Brain microvascular endothelial cell (primary cell): Measurements from ENCODE around the gene DNAJC17.

ENCODE experiments used
- DNase-seq: peaks from one replicate; pipeline ENCODE4 v3.0.0-alpha.2; 2020
- H3K27ac ChIP-seq: fragments of 250-450 bp; sonication (Bioruptor Pico); 2 replicates; pipeline ENCODE4 v1.5.1; 2020; ENCODE audit warnings: mild to moderate bottlenecking, moderate library complexity
- H3K27me3 ChIP-seq: fragments of 250-450 bp; sonication (Bioruptor Pico); replicated peaks from 2 replicates; pipeline ENCODE4 v1.5.1; 2020; ENCODE audit warnings: mild to moderate bottlenecking
- H3K36me3 ChIP-seq: fragments of 250-450 bp; sonication (Bioruptor Pico); replicated peaks from 2 replicates; pipeline ENCODE4 v1.5.1; 2020; ENCODE audit warnings: mild to moderate bottlenecking
- H3K4me3 ChIP-seq: 2 replicates; pipeline ENCODE4 v1.5.1; 2011; ENCODE audit warnings: low read depth, mild to moderate bottlenecking, control low read depth, low read length, moderate library complexity
- CTCF ChIP-seq: IDR thresholded peaks from 2 replicates; pipeline ENCODE4 v1.5.1; 2011; ENCODE audit warnings: low read depth, mild to moderate bottlenecking, moderate library complexity, low read length, control low read depth, inconsistent platforms; ENCODE audit errors: missing control alignments
- in situ Hi-C: cut with HindIII; loops from 2 replicates; pipeline ENCODE4 v1.10.0; 2017; ENCODE audit warnings: low sequenced_read_pairs, low pct_ligation_motif_present

The DNAJC17 gene

GRCh38 chr15:40819048-40819447 lies 11.8 kb upstream of the DNAJC17 start:
- Histone ChIP-seq H3K27me3 (no peaks in the 10 kb centered on the region), H3K4me3 (no peak overlapping the region), H3K36me3 (no peaks in the 10 kb centered on the region), H3K27ac (no peak overlapping the region)
- TF ChIP-seq CTCF = no peak
- no peak for DNase-seq
- in situ Hi-C loops = no loop called here

- no peak for TF ChIP-seq CTCF
- Histone ChIP-seq H3K27me3 (no peaks in the 10 kb centered on the region), H3K4me3 (no peak overlapping the region), H3K27ac (no peak overlapping the region), H3K36me3 (peaks cover 9% of the 10 kb centered on the region)
- in situ Hi-C loops = no loop called here
- no peak for DNase-seq
These were observed 7.9 kb upstream of the DNAJC17 start for GRCh38 chr15:40815042-40815698.

GRCh38 chr15:40812721-40813425 lies 5.6 kb upstream of the DNAJC17 start:
- no peak for DNase-seq
- in situ Hi-C loops = no loop called here
- H3K27ac ChIP-seq = no peak overlapping the region
- no peak for TF ChIP-seq CTCF
- H3K4me3 ChIP-seq = no peak overlapping the region
- H3K36me3 ChIP-seq = peaks cover 9% of the 10 kb centered on the region
- no peaks in the 10 kb centered on the region for H3K27me3 ChIP-seq

- no peak overlapping the region for H3K4me3 ChIP-seq
- peaks cover 9% of the 10 kb centered on the region for H3K36me3 ChIP-seq
- no peak for DNase-seq
- in situ Hi-C loops = no loop called here
- no peak overlapping the region for H3K27ac ChIP-seq
- TF ChIP-seq CTCF = no peak
- no peaks in the 10 kb centered on the region for H3K27me3 ChIP-seq
These were observed 1.7 kb upstream of the DNAJC17 start for GRCh38 chr15:40808861-40809450.

DNA sequence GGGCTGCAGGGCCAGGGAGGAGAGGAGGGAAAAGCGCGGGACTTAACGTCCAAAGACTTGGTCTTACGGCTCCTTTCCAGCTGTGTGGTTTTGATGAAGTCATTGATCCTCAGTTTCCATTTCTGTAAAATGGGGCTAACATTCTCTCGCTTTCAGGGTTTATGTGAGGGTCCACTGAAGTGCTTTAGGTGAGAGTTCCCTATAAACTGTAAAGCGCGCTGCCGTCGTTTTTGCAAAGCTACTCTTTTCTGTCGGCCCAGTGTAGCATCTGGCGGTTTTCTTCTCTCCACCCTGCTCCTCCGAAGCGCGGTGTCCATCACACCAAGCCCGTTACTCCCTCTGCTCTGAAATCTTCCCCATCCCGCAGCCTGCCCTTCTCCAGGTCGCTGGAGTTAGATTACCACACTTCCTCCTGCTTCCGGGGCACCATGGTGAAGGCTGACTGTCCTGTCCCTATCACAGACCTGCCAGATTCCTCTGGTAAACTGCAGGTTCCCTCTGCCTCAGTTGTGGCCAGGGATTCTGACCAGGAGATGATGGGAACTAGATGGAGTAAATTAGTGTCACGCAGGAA lies 702 bp upstream of the DNAJC17 start:
- in situ Hi-C loops = no loop called here
- peaks cover 5% of the 10 kb centered on the region for H3K36me3 ChIP-seq
- H3K27me3 ChIP-seq = no peaks in the 10 kb centered on the region
- no peak for TF ChIP-seq CTCF
- H3K27ac ChIP-seq = no peak overlapping the region
- H3K4me3 ChIP-seq = peak overlapping the region; percentile 100
- DNase-seq = peak; percentile 18
